Suprapubic skin (tissue), 4 donors: Measurements from ENCODE around the gene ATP11A. TPM values are rescaled to one million over a fixed set of nuclear protein-coding genes. Genes with fewer than 3 reads are reported as not detected.

ENCODE experiments used
- DNase-seq, 2 donors: peaks; one replicate each; pipeline ENCODE4 v3.0.0-alpha.2; 2019; ENCODE audit warnings: low spot score in 2 of 2
- H3K27ac ChIP-seq: fragments of 200-600 bp; sonication (generic); one replicate; pipeline ENCODE4 v1.5.1; 2019
- H3K27me3 ChIP-seq: fragments of 200-600 bp; sonication (generic); one replicate; pipeline ENCODE4 v1.5.1; 2019
- H3K36me3 ChIP-seq: fragments of 200-600 bp; sonication (generic); one replicate; pipeline ENCODE4 v1.5.1; 2019
- H3K4me1 ChIP-seq: fragments of 200-600 bp; sonication (generic); one replicate; pipeline ENCODE4 v1.5.1; 2019
- H3K4me3 ChIP-seq: fragments of 200-600 bp; sonication (generic); one replicate; pipeline ENCODE4 v1.5.1; 2019; ENCODE audit warnings: mild to moderate bottlenecking
- H3K9me3 ChIP-seq: fragments of 200-600 bp; sonication (generic); one replicate; pipeline ENCODE4 v1.5.1; 2019
- CTCF ChIP-seq, 2 donors: fragments of 200-600 bp in 1 of 2; fragments of 450-650 bp in 1 of 2; sonication (generic) in 1 of 2; IDR thresholded peaks; one replicate each; pipeline ENCODE4 v1.5.1; 2016 to 2019; ENCODE audit warnings: antibody characterized with exemption in 2 of 2, mild to moderate bottlenecking in 1 of 2, moderate library complexity in 1 of 2
- EP300 ChIP-seq: sonication (generic); formaldehyde crosslinking; IDR thresholded peaks from one replicate; pipeline ENCODE4 v1.6.1; 2017; ENCODE audit warnings: antibody characterized with exemption
- POLR2A ChIP-seq, 2 donors: fragments of 450-650 bp; IDR thresholded peaks; one replicate each; pipeline ENCODE4 v1.6.1; 2017; ENCODE audit warnings: antibody characterized with exemption in 2 of 2, mild to moderate bottlenecking in 2 of 2, moderate library complexity in 2 of 2
- POLR2AphosphoS5 ChIP-seq, 3 donors: sonication (generic); formaldehyde crosslinking; IDR thresholded peaks; one replicate each; pipeline ENCODE4 v1.6.1; 2017; ENCODE audit warnings: antibody characterized with exemption in 3 of 3
- WGBS: methylation state at CpG from one replicate; pipeline ENCODE4 v1.1.5; 2018; 5-methylcytosine and 5-hydroxymethylcytosine counted together
- total RNA-seq, 4 donors: library from RNA; depleted of rRNA; stranded (reverse); fragments of >200 nt; gene quantifications; one replicate each; pipeline ENCODE4 v1.1.0, GENCODE V29; 2016

ATP11A gene
- total RNA-seq, 4 donors from 2014 or later = 22.8 to 51.0 (median 39.8) TPM

- TF ChIP-seq CTCF (IDR thresholded peaks at IDR 0.05) (no peak), POLR2A (IDR thresholded peaks at IDR 0.05) (no peak), EP300 (no peak), POLR2AphosphoS5 (IDR thresholded peaks at IDR 0.05) (no peak)
- H3K27me3 ChIP-seq = no peaks in the 10 kb centered on the region
- no peak overlapping the region for H3K27ac ChIP-seq
- H3K4me3 ChIP-seq = no peak overlapping the region
- 52% methylated on average over 7 of the region's 7 CpGs for WGBS
- H3K4me1 ChIP-seq = peaks cover 4% of the 10 kb centered on the region
- H3K36me3 ChIP-seq = no peaks in the 10 kb centered on the region
- DNase-seq = no peak
- H3K9me3 ChIP-seq = no peaks in the 10 kb centered on the region
Observed at GRCh38 chr13:112651750-112652511, 37.9 kb upstream of the ATP11A start.

GRCh38 chr13:112652512-112653070 lies 37.2 kb upstream of the ATP11A start:
- Histone ChIP-seq H3K27ac (no peak overlapping the region), H3K4me1 (peaks cover 4% of the 10 kb centered on the region), H3K36me3 (no peaks in the 10 kb centered on the region), H3K9me3 (no peaks in the 10 kb centered on the region), H3K27me3 (no peaks in the 10 kb centered on the region), H3K4me3 (no peak overlapping the region)
- DNase-seq = no peak
- TF ChIP-seq EP300 = no peak
- no peak for TF ChIP-seq POLR2A (IDR thresholded peaks at IDR 0.05)
- TF ChIP-seq CTCF (IDR thresholded peaks at IDR 0.05) = no peak
- 46% methylated on average over 7 of the region's 7 CpGs for WGBS

GRCh38 chr13:112653071-112653470 lies 36.8 kb upstream of the ATP11A start:
- Histone ChIP-seq H3K4me3 (no peak overlapping the region), H3K27ac (no peak overlapping the region), H3K9me3 (no peaks in the 10 kb centered on the region), H3K4me1 (peaks cover 4% of the 10 kb centered on the region), H3K27me3 (no peaks in the 10 kb centered on the region), H3K36me3 (no peaks in the 10 kb centered on the region)
- 53% methylated on average over 3 of the region's 3 CpGs for WGBS
- no peak for DNase-seq
- TF ChIP-seq EP300 (no peak), POLR2AphosphoS5 (IDR thresholded peaks at IDR 0.05) (no peak), CTCF (IDR thresholded peaks at IDR 0.05) (no peak), POLR2A (IDR thresholded peaks at IDR 0.05) (no peak)

GRCh38 chr13:112655913-112656312 lies 33.9 kb upstream of the ATP11A start:
- no peak overlapping the region for H3K27ac ChIP-seq
- H3K9me3 ChIP-seq = no peaks in the 10 kb centered on the region
- DNase-seq = no peak
- H3K36me3 ChIP-seq = no peaks in the 10 kb centered on the region
- H3K4me3 ChIP-seq = no peak overlapping the region
- WGBS = 65% methylated on average over 5 of the region's 5 CpGs
- no peaks in the 10 kb centered on the region for H3K27me3 ChIP-seq
- no peak for TF ChIP-seq POLR2A (IDR thresholded peaks at IDR 0.05)
- TF ChIP-seq EP300 = no peak
- no peak for TF ChIP-seq POLR2AphosphoS5 (IDR thresholded peaks at IDR 0.05)
- TF ChIP-seq CTCF (IDR thresholded peaks at IDR 0.05) = no peak
- H3K4me1 ChIP-seq = peaks cover 4% of the 10 kb centered on the region

- no peak for DNase-seq
- H3K36me3 ChIP-seq = no peaks in the 10 kb centered on the region
- H3K27ac ChIP-seq = no peak overlapping the region
- no peak overlapping the region for H3K4me3 ChIP-seq
- no peaks in the 10 kb centered on the region for H3K9me3 ChIP-seq
- H3K27me3 ChIP-seq = no peaks in the 10 kb centered on the region
- 49% methylated on average over 11 of the region's 14 CpGs for WGBS
- H3K4me1 ChIP-seq = no peaks in the 10 kb centered on the region
- TF ChIP-seq POLR2AphosphoS5 (IDR thresholded peaks at IDR 0.05) = no peak
Observed at GRCh38 chr13:112657850-112658445, 31.9 kb upstream of the ATP11A start.
